ENCODE measurements around the gene FIGNL1. TPM values are rescaled to one million over a fixed set of nuclear protein-coding genes. Genes with fewer than 3 reads are reported as not detected.

The FIGNL1 gene
- total RNA-seq, 1 experiment from 2014 or later = 28.1 TPM

DNA sequence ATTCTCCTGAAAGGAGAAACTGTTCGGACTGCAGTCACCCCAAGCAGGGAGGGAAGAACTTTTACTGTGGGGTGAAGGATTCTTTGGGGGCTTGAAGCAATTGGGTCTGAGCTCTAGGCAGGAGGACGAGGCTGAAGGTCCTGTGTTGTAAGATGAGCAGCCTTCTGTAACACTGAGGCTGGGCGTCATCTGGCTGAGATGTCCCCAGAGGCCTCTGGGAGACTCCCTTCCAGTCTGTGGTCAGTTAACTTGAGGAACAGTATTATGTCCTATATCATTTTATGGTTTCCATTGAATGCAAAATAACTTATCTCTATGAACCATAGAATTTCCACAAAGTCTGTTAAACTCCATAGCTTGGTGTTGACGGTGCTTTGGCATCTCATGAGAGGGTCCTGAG lies 26.3 kb downstream of the FIGNL1 start:
- ChIA-PET RAD21 (ENCODE audit: low non-redundant PET in 1 of 2, low total read pairs in 2 of 2, uncharacterized antibody in 2 of 2, unreplicated experiment in 2 of 2) (no interaction called here), POLR2A (no interaction called here), CTCF (no interaction called here)
- Histone ChIP-seq H3K4me3 (replicated peaks in 1 of 2; ENCODE audit: low read depth in 1 of 2, low read length in 2 of 2) (no peak overlapping the region), H3K79me2 (ENCODE audit: insufficient read depth, low read length) (no peaks in the 10 kb centered on the region), H3K4me1 (ENCODE audit: control insufficient read depth in 1 of 2, insufficient read depth in 2 of 2, low read length in 2 of 2) (no peaks in the 10 kb centered on the region), H3K27ac (ENCODE audit: low read depth, low read length) (no peak overlapping the region), H3K9me3 (ENCODE audit: control insufficient read depth in 1 of 2, insufficient read depth in 1 of 2, low read depth in 1 of 2, low read length in 2 of 2) (no peaks in the 10 kb centered on the region), H3K9me2 (ENCODE audit: insufficient read depth) (no peaks in the 10 kb centered on the region), H3K4me2 (ENCODE audit: low read length) (no peak overlapping the region), H2AFZ (ENCODE audit: low read depth, low read length, poor library complexity, severe bottlenecking) (no peak overlapping the region), H3K36me3 (ENCODE audit: control insufficient read depth in 1 of 2, insufficient read depth in 2 of 2, low read length in 2 of 2) (no peaks in the 10 kb centered on the region), H3K9ac (ENCODE audit: low read length) (no peak overlapping the region), H3K27me3 (ENCODE audit: insufficient read depth, low read length) (no peaks in the 10 kb centered on the region), H4K20me1 (ENCODE audit: insufficient read depth) (no peaks in the 10 kb centered on the region)
- intact Hi-C loops (cut with micrococcal nuclease) = no loop called here
- no peak for ATAC-seq
- BruUV-seq (replicated peaks) = no TSS peak
- DNase-seq (ENCODE audit: low read depth, low spot score) = no peak
- TF ChIP-seq JUND (IDR thresholded peaks at IDR 0.05) = no peak
- TF ChIP-seq SIN3A (IDR thresholded peaks at IDR 0.05; ENCODE audit: low read depth) = no peak
- TF ChIP-seq CBX3 (IDR thresholded peaks at IDR 0.05; ENCODE audit: low read depth) = no peak
- TF ChIP-seq, protein P1, sequence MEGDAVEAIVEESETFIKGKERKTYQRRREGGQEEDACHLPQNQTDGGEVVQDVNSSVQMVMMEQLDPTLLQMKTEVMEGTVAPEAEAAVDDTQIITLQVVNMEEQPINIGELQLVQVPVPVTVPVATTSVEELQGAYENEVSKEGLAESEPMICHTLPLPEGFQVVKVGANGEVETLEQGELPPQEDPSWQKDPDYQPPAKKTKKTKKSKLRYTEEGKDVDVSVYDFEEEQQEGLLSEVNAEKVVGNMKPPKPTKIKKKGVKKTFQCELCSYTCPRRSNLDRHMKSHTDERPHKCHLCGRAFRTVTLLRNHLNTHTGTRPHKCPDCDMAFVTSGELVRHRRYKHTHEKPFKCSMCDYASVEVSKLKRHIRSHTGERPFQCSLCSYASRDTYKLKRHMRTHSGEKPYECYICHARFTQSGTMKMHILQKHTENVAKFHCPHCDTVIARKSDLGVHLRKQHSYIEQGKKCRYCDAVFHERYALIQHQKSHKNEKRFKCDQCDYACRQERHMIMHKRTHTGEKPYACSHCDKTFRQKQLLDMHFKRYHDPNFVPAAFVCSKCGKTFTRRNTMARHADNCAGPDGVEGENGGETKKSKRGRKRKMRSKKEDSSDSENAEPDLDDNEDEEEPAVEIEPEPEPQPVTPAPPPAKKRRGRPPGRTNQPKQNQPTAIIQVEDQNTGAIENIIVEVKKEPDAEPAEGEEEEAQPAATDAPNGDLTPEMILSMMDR (IDR thresholded peaks at IDR 0.05 in 2 of 3, conservative IDR thresholded peaks at IDR 0.05 in 1 of 3; ENCODE audit: borderline replicate concordance in 1 of 3, insufficient read depth in 1 of 3, low read depth in 2 of 3, low read length in 2 of 3) = no peak
- TF ChIP-seq CEBPB (IDR thresholded peaks at IDR 0.05; ENCODE audit: low read depth) = no peak
- no peak for TF ChIP-seq RAD21 (IDR thresholded peaks at IDR 0.05; ENCODE audit: low read depth)
- TF ChIP-seq POLR2A (IDR thresholded peaks at IDR 0.05; ENCODE audit: borderline replicate concordance, extremely low read depth, insufficient read depth, insufficient read length) = no peak
- no peak for TF ChIP-seq SRF (IDR thresholded peaks at IDR 0.05; ENCODE audit: low read depth)
- TF ChIP-seq, protein P2, sequence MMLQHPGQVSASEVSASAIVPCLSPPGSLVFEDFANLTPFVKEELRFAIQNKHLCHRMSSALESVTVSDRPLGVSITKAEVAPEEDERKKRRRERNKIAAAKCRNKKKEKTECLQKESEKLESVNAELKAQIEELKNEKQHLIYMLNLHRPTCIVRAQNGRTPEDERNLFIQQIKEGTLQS (IDR thresholded peaks at IDR 0.05) = no peak
- TF ChIP-seq, protein P3, sequence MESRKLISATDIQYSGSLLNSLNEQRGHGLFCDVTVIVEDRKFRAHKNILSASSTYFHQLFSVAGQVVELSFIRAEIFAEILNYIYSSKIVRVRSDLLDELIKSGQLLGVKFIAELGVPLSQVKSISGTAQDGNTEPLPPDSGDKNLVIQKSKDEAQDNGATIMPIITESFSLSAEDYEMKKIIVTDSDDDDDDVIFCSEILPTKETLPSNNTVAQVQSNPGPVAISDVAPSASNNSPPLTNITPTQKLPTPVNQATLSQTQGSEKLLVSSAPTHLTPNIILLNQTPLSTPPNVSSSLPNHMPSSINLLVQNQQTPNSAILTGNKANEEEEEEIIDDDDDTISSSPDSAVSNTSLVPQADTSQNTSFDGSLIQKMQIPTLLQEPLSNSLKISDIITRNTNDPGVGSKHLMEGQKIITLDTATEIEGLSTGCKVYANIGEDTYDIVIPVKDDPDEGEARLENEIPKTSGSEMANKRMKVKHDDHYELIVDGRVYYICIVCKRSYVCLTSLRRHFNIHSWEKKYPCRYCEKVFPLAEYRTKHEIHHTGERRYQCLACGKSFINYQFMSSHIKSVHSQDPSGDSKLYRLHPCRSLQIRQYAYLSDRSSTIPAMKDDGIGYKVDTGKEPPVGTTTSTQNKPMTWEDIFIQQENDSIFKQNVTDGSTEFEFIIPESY (IDR thresholded peaks at IDR 0.05; ENCODE audit: extremely low read depth, insufficient replicate concordance, low read length) = no peak
- no peak for TF ChIP-seq ELF1 (IDR thresholded peaks at IDR 0.05; ENCODE audit: borderline replicate concordance, low read depth)
- TF ChIP-seq POLR2AphosphoS5 (IDR thresholded peaks at IDR 0.05; ENCODE audit: low read depth, low read length) = no peak
- TF ChIP-seq SP1 (IDR thresholded peaks at IDR 0.05; ENCODE audit: low read depth) = no peak
- TF ChIP-seq ZFX (IDR thresholded peaks at IDR 0.05) = no peak
- TF ChIP-seq EZH2 (IDR thresholded peaks at IDR 0.05) = no peak
- no peak for TF ChIP-seq EZH2phosphoT487 (IDR thresholded peaks at IDR 0.05; ENCODE audit: borderline replicate concordance)
- TF ChIP-seq YY1 (IDR thresholded peaks at IDR 0.05; ENCODE audit: extremely low read depth, insufficient replicate concordance, low read depth, low read length) = no peak
- TF ChIP-seq, protein P4, sequence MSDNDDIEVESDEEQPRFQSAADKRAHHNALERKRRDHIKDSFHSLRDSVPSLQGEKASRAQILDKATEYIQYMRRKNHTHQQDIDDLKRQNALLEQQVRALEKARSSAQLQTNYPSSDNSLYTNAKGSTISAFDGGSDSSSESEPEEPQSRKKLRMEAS (IDR thresholded peaks at IDR 0.05) = no peak

Data from HCT116 (cell line).